Mesenchymal stem cell (in vitro differentiated cells and primary cell): ENCODE data around the gene WASL. TPM values are rescaled to one million over a fixed set of nuclear protein-coding genes. Genes with fewer than 3 reads are reported as not detected.

Source experiments
- DNase-seq: peaks from one replicate; pipeline ENCODE4 v3.0.0-alpha.2; 2013
- H2AFZ ChIP-seq: one replicate; pipeline ENCODE4 v1.6.1; 2013; ENCODE audit warnings: low read depth, mild to moderate bottlenecking, control low read depth, inconsistent platforms, low read length, moderate library complexity
- H2AK5ac ChIP-seq: 2 replicates; pipeline ENCODE4 v1.6.1; 2013; ENCODE audit warnings: low read length, moderate library complexity, mild to moderate bottlenecking, inconsistent platforms; ENCODE audit not compliant: severe bottlenecking
- H2BK120ac ChIP-seq: one replicate; pipeline ENCODE4 v1.6.1; 2013; ENCODE audit warnings: low read depth, mild to moderate bottlenecking, inconsistent platforms, low read length, moderate library complexity
- H2BK12ac ChIP-seq, 2 experiments: one replicate each; pipeline ENCODE4 v1.6.1; 2013; ENCODE audit warnings: inconsistent platforms in 2 of 2, low read length in 2 of 2, mild to moderate bottlenecking in 2 of 2, moderate library complexity in 2 of 2, control low read depth in 1 of 2
- H2BK15ac ChIP-seq: one replicate; pipeline ENCODE4 v1.6.1; 2013; ENCODE audit warnings: mild to moderate bottlenecking, low read depth, inconsistent platforms; ENCODE audit not compliant: poor library complexity, severe bottlenecking
- H2BK5ac ChIP-seq: 2 replicates; pipeline ENCODE4 v1.6.1; 2013; ENCODE audit warnings: low read depth, mild to moderate bottlenecking, low read length, control low read depth, inconsistent platforms; ENCODE audit not compliant: poor library complexity, severe bottlenecking
- H3K14ac ChIP-seq, 2 experiments: one replicate each; pipeline ENCODE4 v1.6.1; 2013; ENCODE audit warnings: inconsistent platforms in 2 of 2, low read length in 2 of 2, control low read depth in 1 of 2, mild to moderate bottlenecking in 1 of 2, moderate library complexity in 1 of 2
- H3K18ac ChIP-seq, 2 experiments: one replicate each; pipeline ENCODE4 v1.6.1; 2013; ENCODE audit warnings: inconsistent platforms in 2 of 2, low read length in 2 of 2, control low read depth in 1 of 2, low read depth in 1 of 2, mild to moderate bottlenecking in 1 of 2
- H3K23ac ChIP-seq, 2 experiments: one replicate each; pipeline ENCODE4 v1.6.1; 2013; ENCODE audit warnings: inconsistent platforms in 2 of 2, low read length in 2 of 2, mild to moderate bottlenecking in 2 of 2, moderate library complexity in 2 of 2, control low read depth in 1 of 2
- H3K27ac ChIP-seq: 2 replicates; pipeline ENCODE4 v1.5.1; 2013; ENCODE audit warnings: mild to moderate bottlenecking, moderate library complexity, low read length, control low read depth, inconsistent platforms; ENCODE audit not compliant: poor library complexity, severe bottlenecking
- H3K27me3 ChIP-seq, 2 experiments: 2 replicates each; pipeline versions ENCODE4 v1.6.1 to v1.7.0; 2013; ENCODE audit warnings: low read length in 2 of 2, mild to moderate bottlenecking in 2 of 2, moderate library complexity in 2 of 2, control low read depth in 1 of 2, inconsistent platforms in 1 of 2; ENCODE audit not compliant: control insufficient read depth in 1 of 2, insufficient read depth in 1 of 2
- H3K36me3 ChIP-seq, 2 experiments: 2 replicates each; pipeline versions ENCODE4 v1.6.1 to v1.7.0; 2013; ENCODE audit warnings: low read length in 2 of 2, control low read depth in 1 of 2, inconsistent platforms in 1 of 2, low read depth in 1 of 2, mild to moderate bottlenecking in 1 of 2; ENCODE audit not compliant: insufficient read depth in 2 of 2, control insufficient read depth in 1 of 2
- H3K4ac ChIP-seq, 2 experiments: one replicate each; pipeline ENCODE4 v1.6.1; 2013; ENCODE audit warnings: inconsistent platforms in 2 of 2, low read length in 2 of 2, mild to moderate bottlenecking in 2 of 2, moderate library complexity in 2 of 2, control low read depth in 1 of 2, low read depth in 1 of 2
- H3K4me1 ChIP-seq: 2 replicates; pipeline ENCODE4 v1.6.1; 2013; ENCODE audit warnings: low read depth, low read length, control low read depth; ENCODE audit not compliant: control insufficient read depth, insufficient read depth
- H3K4me2 ChIP-seq: 2 replicates; pipeline ENCODE4 v1.6.1; 2013; ENCODE audit warnings: low read length, mild to moderate bottlenecking, inconsistent platforms; ENCODE audit not compliant: poor library complexity, severe bottlenecking
- H3K4me3 ChIP-seq, 2 experiments: 2 replicates each; pipeline versions ENCODE4 v1.5.1 to v1.7.0; 2013; ENCODE audit warnings: low read length in 2 of 2, mild to moderate bottlenecking in 2 of 2, control low read depth in 1 of 2, low read depth in 1 of 2; ENCODE audit not compliant: insufficient read depth in 1 of 2
- H3K79me1 ChIP-seq: replicated peaks from 2 replicates; pipeline ENCODE4 v1.6.1; 2013; ENCODE audit warnings: mild to moderate bottlenecking, control low read depth, low read length, inconsistent platforms; ENCODE audit not compliant: poor library complexity, severe bottlenecking
- H3K9ac ChIP-seq: 2 replicates; pipeline ENCODE4 v1.7.0; 2013; ENCODE audit warnings: mild to moderate bottlenecking, low read length, moderate library complexity
- H3K9me3 ChIP-seq: 2 replicates; pipeline ENCODE4 v1.7.0; 2013; ENCODE audit warnings: mild to moderate bottlenecking, low read length; ENCODE audit not compliant: control insufficient read depth
- H4K8ac ChIP-seq: one replicate; pipeline ENCODE4 v1.6.1; 2013; ENCODE audit warnings: inconsistent platforms, mild to moderate bottlenecking, low read length, moderate library complexity
- H4K91ac ChIP-seq: one replicate; pipeline ENCODE4 v1.6.1; 2013; ENCODE audit warnings: mild to moderate bottlenecking, low read length, inconsistent platforms
- WGBS: methylation state at CpG from one replicate; pipeline ENCODE4 v1.1.7; 2013; ENCODE audit warnings: mixed read lengths; 5-methylcytosine and 5-hydroxymethylcytosine counted together
- polyA plus RNA-seq, 2 experiments: library from polyadenylated mRNA; stranded (reverse); fragments of 200-250 nt; gene quantifications; one replicate each; pipeline ENCODE4 v1.2.3, GENCODE V29; 2013

The WASL gene
- polyA plus RNA-seq (2013, experiment 1 of 2): 38.0 TPM
- 39.2 TPM for polyA plus RNA-seq (2013, experiment 2 of 2)

- H3K4me1 ChIP-seq: no peaks in the 10 kb centered on the region
- H3K18ac ChIP-seq: peak within 1 kb of the TSS; percentile 95 to 98
- peak within 1 kb of the TSS; percentile 90 for H2BK5ac ChIP-seq
- peak within 1 kb of the TSS; percentile 60 to 100 for H3K4ac ChIP-seq
- H2BK120ac ChIP-seq: peak within 1 kb of the TSS; percentile 77
- H4K91ac ChIP-seq: peak within 1 kb of the TSS; percentile 60
- H3K4me3 ChIP-seq: peak within 1 kb of the TSS; percentile 92 to 95
- peak within 1 kb of the TSS; percentile 98 for H3K27ac ChIP-seq
- H3K79me1 ChIP-seq: no peaks in the 10 kb centered on the region
- peak within 1 kb of the TSS; percentile 98 for H2AFZ ChIP-seq
- no peaks in the 10 kb centered on the region for H3K36me3 ChIP-seq
- peak within 1 kb of the TSS; percentile 77 to 86 for H2BK12ac ChIP-seq
- H3K27me3 ChIP-seq: no peaks in the 10 kb centered on the region
- H4K8ac ChIP-seq: peak within 1 kb of the TSS; percentile 91
- DNase-seq: peak; percentile 91
- peak within 1 kb of the TSS; percentile 8 to 81 for H3K23ac ChIP-seq
- H2AK5ac ChIP-seq: peak within 1 kb of the TSS; percentile 8
- no peaks in the 10 kb centered on the region for H3K9me3 ChIP-seq
- H2BK15ac ChIP-seq: peak within 1 kb of the TSS; percentile 96
- peak within 1 kb of the TSS; percentile 95 for H3K9ac ChIP-seq
- WGBS: under 1% methylated on average over 71 of the region's 93 CpGs
- H3K14ac ChIP-seq: peak within 1 kb of the TSS in 1 of 2 experiments; percentile 99
- H3K4me2 ChIP-seq: peak within 1 kb of the TSS; percentile 95
These were observed at the start of gene WASL for GRCh38 chr7:123748734-123749536. Gene WASL (minus strand): TSS chr7:123749003. CDS start chr7:123748734, 269 bp downstream.

DNA sequence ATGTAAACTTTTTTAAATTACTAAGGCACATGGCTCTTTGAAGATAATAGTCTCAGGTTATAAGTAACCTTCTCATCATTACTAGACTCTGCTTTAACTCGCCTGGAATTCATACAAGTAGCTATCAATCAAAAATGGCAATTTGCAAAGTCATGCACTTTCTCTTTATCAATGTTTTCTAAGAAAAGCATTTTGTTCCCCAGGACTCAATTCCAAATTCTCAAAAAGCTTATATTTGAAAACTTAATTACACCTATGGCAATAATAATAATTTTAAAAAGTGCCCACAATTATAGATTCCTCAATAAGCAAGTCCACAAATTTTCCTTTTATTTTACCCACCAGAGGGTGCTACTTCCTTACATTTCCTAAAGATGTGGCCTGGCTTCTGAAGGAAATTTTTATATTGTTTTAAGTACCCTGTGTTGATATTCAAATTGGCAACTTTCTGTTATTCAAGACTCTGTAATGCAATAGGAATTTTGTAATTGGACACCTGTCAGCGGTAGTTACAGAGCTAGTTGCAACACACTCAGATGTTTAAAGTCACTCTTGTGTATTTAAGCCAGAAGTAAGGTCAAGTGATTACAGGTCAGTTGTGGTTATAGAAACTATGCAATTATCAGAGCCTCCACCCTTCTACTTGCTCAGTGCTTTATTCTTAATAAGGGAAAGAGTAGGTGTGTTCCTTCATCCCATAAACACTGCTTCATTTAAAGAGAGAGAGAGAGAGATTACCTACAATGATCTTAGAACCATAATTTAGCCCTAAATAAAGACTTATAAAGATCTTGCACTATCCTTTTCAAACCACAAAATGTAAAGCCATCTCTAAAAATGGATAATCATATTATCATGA, 49.1 kb upstream of the WASL start:
- H3K4ac ChIP-seq: no peak overlapping the region
- 38% methylated on average over 2 of the region's 2 CpGs for WGBS

DNA sequence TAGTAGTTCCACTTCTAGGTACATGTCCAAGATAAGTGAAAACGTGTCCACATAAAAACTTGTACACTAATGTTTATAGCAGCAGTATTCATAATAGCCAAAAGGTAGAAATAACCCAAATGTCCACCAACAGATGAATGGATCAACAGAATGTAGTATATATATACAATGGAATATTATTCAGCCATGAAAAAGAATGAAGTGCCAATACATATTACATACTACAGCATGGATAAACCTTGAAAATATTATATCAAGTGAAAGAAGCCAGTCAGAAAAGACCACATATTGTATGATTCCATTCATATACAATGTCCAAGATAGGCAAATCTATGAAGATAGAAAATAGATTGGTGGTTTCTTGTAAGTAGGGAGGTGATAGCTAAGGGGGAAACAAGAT, 47.8 kb upstream of the WASL start:
- Histone ChIP-seq H3K27me3 (no peaks in the 10 kb centered on the region), H3K4me1 (no peaks in the 10 kb centered on the region), H3K4ac (no peak overlapping the region), H3K23ac (no peak overlapping the region), H2BK15ac (no peak overlapping the region), H3K9ac (no peak overlapping the region), H3K18ac (no peak overlapping the region), H2BK120ac (no peak overlapping the region), H2BK12ac (no peak overlapping the region), H3K4me3 (no peak overlapping the region), H2AFZ (no peak overlapping the region), H3K4me2 (no peak overlapping the region), H3K79me1 (no peaks in the 10 kb centered on the region), H3K9me3 (no peaks in the 10 kb centered on the region), H3K14ac (no peak overlapping the region), H3K36me3 (no peaks in the 10 kb centered on the region), H2BK5ac (no peak overlapping the region), H4K8ac (no peak overlapping the region), H2AK5ac (no peak overlapping the region), H4K91ac (no peak overlapping the region), H3K27ac (no peak overlapping the region)
- DNase-seq: no peak
- no CpG with 5 or more reads among the region's 1 CpG for WGBS

More for the DNA sequence above, 49.1 kb upstream of the WASL start:
- H3K36me3 ChIP-seq: no peaks in the 10 kb centered on the region
- peak; percentile 79 for DNase-seq
- no peak overlapping the region for H2BK12ac ChIP-seq
- no peak overlapping the region for H2AFZ ChIP-seq
- no peak overlapping the region for H3K18ac ChIP-seq
- no peaks in the 10 kb centered on the region for H3K27me3 ChIP-seq
- H3K14ac ChIP-seq: no peak overlapping the region
- H2AK5ac ChIP-seq: no peak overlapping the region
- H3K9ac ChIP-seq: no peak overlapping the region
- H4K8ac ChIP-seq: no peak overlapping the region
- H4K91ac ChIP-seq: no peak overlapping the region
- no peaks in the 10 kb centered on the region for H3K79me1 ChIP-seq
- no peaks in the 10 kb centered on the region for H3K9me3 ChIP-seq
- no peak overlapping the region for H2BK5ac ChIP-seq
- no peak overlapping the region for H3K4me2 ChIP-seq
- H3K4me1 ChIP-seq: no peaks in the 10 kb centered on the region
- H3K23ac ChIP-seq: no peak overlapping the region
- no peak overlapping the region for H2BK15ac ChIP-seq
- no peak overlapping the region for H2BK120ac ChIP-seq
- H3K4me3 ChIP-seq: no peak overlapping the region
- H3K27ac ChIP-seq: no peak overlapping the region

GRCh38 chr7:123795917-123796316, 47.1 kb upstream of the WASL start:
- H2BK12ac ChIP-seq: no peak overlapping the region
- H3K9me3 ChIP-seq: no peaks in the 10 kb centered on the region
- H3K14ac ChIP-seq: no peak overlapping the region
- H2BK5ac ChIP-seq: no peak overlapping the region
- H2BK120ac ChIP-seq: no peak overlapping the region
- H2AFZ ChIP-seq: no peak overlapping the region
- no peak overlapping the region for H3K23ac ChIP-seq
- 85% methylated on average over 1 of the region's 1 CpG for WGBS
- no peak overlapping the region for H3K18ac ChIP-seq
- no peak overlapping the region for H3K4ac ChIP-seq
- H2BK15ac ChIP-seq: no peak overlapping the region
- no peak overlapping the region for H2AK5ac ChIP-seq
- no peak for DNase-seq
- H4K91ac ChIP-seq: no peak overlapping the region
- no peak overlapping the region for H3K9ac ChIP-seq
- no peaks in the 10 kb centered on the region for H3K4me1 ChIP-seq
- no peaks in the 10 kb centered on the region for H3K36me3 ChIP-seq
- H3K79me1 ChIP-seq: no peaks in the 10 kb centered on the region
- H4K8ac ChIP-seq: no peak overlapping the region
- no peak overlapping the region for H3K27ac ChIP-seq
- no peak overlapping the region for H3K4me3 ChIP-seq
- H3K27me3 ChIP-seq: no peaks in the 10 kb centered on the region
- H3K4me2 ChIP-seq: no peak overlapping the region
